Glutamatergic neuron (in vitro differentiated cells): ENCODE data around the gene KLHL17. TPM values are rescaled to one million over a fixed set of nuclear protein-coding genes. Genes with fewer than 3 reads are reported as not detected.
A peak's percentile ranks its signal among the peaks of the same experiment; 100 is the strongest.

ENCODE experiments used
- DNase-seq: peaks from one replicate; pipeline ENCODE4 v3.0.0; 2022
- H3K27ac Mint-ChIP-seq: one replicate; pipeline ENCODE4 v1.8.0; 2020; ENCODE audit warnings: mild to moderate bottlenecking, mixed read lengths, inconsistent platforms; ENCODE audit not compliant: unreplicated experiment
- H3K27me3 Mint-ChIP-seq: one replicate; pipeline ENCODE4 v1.8.0; 2020; ENCODE audit warnings: mild to moderate bottlenecking, moderate library complexity, mixed read lengths, inconsistent platforms; ENCODE audit not compliant: unreplicated experiment
- H3K36me3 Mint-ChIP-seq: one replicate; pipeline ENCODE4 v1.8.0; 2020; ENCODE audit warnings: mild to moderate bottlenecking, mixed read lengths, inconsistent platforms; ENCODE audit not compliant: unreplicated experiment
- H3K4me1 Mint-ChIP-seq: one replicate; pipeline ENCODE4 v1.8.0; 2020; ENCODE audit warnings: mild to moderate bottlenecking, low read depth, mixed read lengths, inconsistent platforms; ENCODE audit not compliant: unreplicated experiment
- H3K4me3 Mint-ChIP-seq: one replicate; pipeline ENCODE4 v1.8.0; 2020; ENCODE audit warnings: mild to moderate bottlenecking, mixed read lengths, inconsistent platforms; ENCODE audit not compliant: unreplicated experiment
- H3K9me3 Mint-ChIP-seq: one replicate; pipeline ENCODE4 v1.8.0; 2020; ENCODE audit warnings: mild to moderate bottlenecking, moderate library complexity, mixed read lengths, inconsistent platforms; ENCODE audit not compliant: unreplicated experiment
- total RNA-seq: library from RNA; stranded (reverse); fragmentation: NEBNext Ultra II Directional; extraction: Animal tissue kit (Norgen Biotek cat#: 25700); gene quantifications from one replicate; pipeline ENCODE4 v1.2.1, GENCODE V29; 2021; ENCODE audit not compliant: unreplicated experiment
- TF ChIP-seq, protein P1 (sequence below): fragments of 200-600 bp; sonication (generic); IDR thresholded peaks from one replicate; pipeline ENCODE4 v1.5.0; 2021; ENCODE audit not compliant: partially characterized antibody, unreplicated experiment

KLHL17 gene
- total RNA-seq, 1 donor from 2014 or later, result 103 TPM

DNA sequence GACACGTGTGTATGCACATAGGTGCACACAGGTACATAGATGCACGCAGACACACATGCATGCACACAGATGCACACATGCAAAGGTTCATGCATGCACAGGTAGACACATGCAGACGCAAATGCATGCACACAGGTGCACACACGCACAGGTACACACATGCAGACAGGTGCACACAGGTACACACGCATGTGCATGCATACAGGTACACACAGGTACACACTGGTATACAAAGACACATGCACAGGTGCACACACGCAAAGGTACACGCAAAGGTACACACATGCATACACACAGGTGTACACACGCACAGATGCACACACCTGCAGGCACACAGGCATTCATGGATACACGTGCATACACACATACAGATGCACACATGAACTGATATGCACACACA is 10.1 kb upstream of the KLHL17 start:
- Mint-ChIP-seq H3K36me3 (no peaks in the 10 kb centered on the region), H3K4me1 (peaks cover 4% of the 10 kb centered on the region), H3K4me3 (peak overlapping the region; percentile 49), H3K9me3 (peaks cover 6% of the 10 kb centered on the region), H3K27ac (no peak overlapping the region), H3K27me3 (peaks cover 4% of the 10 kb centered on the region)
- DNase-seq, result no peak
- TF ChIP-seq, protein P1, sequence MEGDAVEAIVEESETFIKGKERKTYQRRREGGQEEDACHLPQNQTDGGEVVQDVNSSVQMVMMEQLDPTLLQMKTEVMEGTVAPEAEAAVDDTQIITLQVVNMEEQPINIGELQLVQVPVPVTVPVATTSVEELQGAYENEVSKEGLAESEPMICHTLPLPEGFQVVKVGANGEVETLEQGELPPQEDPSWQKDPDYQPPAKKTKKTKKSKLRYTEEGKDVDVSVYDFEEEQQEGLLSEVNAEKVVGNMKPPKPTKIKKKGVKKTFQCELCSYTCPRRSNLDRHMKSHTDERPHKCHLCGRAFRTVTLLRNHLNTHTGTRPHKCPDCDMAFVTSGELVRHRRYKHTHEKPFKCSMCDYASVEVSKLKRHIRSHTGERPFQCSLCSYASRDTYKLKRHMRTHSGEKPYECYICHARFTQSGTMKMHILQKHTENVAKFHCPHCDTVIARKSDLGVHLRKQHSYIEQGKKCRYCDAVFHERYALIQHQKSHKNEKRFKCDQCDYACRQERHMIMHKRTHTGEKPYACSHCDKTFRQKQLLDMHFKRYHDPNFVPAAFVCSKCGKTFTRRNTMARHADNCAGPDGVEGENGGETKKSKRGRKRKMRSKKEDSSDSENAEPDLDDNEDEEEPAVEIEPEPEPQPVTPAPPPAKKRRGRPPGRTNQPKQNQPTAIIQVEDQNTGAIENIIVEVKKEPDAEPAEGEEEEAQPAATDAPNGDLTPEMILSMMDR, result no peak

DNA sequence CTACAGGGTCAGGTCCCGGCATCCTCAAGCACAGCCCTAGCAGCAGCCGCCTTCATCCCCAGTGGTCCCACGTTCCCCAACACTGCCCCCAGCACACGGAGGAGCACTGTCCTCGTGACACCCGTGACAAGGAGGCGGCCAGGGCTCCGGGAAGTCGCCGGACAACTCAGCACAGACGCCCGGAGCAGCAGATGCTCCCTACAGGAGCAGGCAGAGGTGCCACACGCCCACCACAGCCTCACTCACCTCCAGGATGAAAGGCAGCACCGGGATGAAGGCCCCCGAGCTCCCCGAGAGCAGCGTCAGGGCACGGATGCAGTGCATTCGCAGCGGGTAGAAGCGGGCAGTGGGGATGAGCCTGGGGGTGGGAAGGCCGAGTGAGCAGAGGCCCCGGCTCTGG is 9.5 kb upstream of the KLHL17 start:
- H3K4me3 Mint-ChIP-seq, result peak overlapping the region; percentile 49
- H3K4me1 Mint-ChIP-seq, result no peaks in the 10 kb centered on the region
- peaks cover 3% of the 10 kb centered on the region for H3K9me3 Mint-ChIP-seq
- no peak for DNase-seq
- H3K27me3 Mint-ChIP-seq, result peaks cover 4% of the 10 kb centered on the region
- TF ChIP-seq, protein P1, result no peak
- H3K36me3 Mint-ChIP-seq, result no peaks in the 10 kb centered on the region
- H3K27ac Mint-ChIP-seq, result no peak overlapping the region

DNA sequence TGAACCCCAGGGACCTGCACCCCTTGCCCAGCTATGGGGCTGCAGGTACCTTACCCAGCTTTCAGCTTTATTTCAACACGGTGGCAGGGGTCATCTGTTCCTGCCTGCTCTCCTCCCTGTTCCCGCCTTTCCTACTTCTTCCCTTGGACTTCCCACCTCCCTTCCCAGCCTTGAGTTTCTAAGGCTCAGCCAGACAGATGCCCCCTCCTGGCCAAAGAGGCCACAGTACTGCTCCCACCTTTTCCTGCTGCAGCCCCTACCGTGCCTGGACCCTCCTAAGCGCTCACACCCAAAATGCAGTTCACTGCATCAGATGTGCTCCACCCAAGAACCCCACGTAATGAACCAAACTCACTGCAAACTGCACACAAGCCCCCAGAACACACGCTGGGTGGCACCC is 9.0 kb upstream of the KLHL17 start:
- no peak for DNase-seq
- no peaks in the 10 kb centered on the region for H3K4me1 Mint-ChIP-seq
- peak overlapping the region; percentile 4 for H3K27ac Mint-ChIP-seq
- H3K4me3 Mint-ChIP-seq, result no peak overlapping the region
- peaks cover 1% of the 10 kb centered on the region for H3K9me3 Mint-ChIP-seq
- H3K36me3 Mint-ChIP-seq, result no peaks in the 10 kb centered on the region
- peaks cover 4% of the 10 kb centered on the region for H3K27me3 Mint-ChIP-seq
- TF ChIP-seq, protein P1, result peak; percentile 41

DNA sequence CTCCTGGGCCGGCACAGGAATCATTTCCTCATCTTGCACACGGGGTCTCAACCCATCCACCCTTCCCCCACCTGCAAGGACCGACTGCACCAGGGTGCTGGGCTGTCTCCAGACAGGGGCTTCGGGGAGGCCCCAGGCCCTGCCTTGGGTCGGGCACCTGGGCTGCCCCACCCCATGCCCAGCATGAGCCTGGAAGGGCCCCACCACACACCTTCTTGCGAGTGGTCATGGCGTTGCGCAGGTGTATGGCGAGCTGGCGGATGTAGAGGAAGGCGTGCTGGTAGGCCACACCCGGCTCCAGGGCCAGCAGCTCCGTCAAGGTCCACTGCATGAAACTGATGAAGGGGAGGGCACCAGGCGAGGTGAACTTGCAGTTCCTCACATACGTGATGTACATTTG is 8.2 kb upstream of the KLHL17 start:
- H3K4me3 Mint-ChIP-seq, result no peak overlapping the region
- H3K4me1 Mint-ChIP-seq, result no peaks in the 10 kb centered on the region
- no peak overlapping the region for H3K27ac Mint-ChIP-seq
- DNase-seq, result no peak
- peaks cover 2% of the 10 kb centered on the region for H3K27me3 Mint-ChIP-seq
- peaks cover 1% of the 10 kb centered on the region for H3K9me3 Mint-ChIP-seq
- no peaks in the 10 kb centered on the region for H3K36me3 Mint-ChIP-seq
- TF ChIP-seq, protein P1, result no peak

DNA sequence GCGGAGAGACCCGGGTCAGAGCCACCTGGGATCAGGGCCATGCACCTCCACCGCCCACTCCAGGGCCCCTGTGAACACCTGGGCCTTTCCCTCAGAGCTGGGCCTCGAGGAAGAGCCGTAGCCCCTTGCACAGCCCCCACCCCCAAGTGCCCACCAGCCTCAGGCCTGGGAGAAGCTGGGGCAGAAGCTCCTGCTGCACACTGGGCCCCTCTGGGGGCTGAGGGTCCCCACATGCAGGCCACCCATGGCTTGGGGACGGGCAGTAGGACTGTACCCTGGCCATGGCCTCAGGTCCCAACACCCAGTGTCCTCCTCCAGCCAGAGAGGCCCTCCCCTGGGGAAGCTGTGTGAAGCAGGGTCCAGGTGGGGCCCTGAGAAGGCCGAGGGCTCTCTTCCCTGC is 7.8 kb upstream of the KLHL17 start:
- TF ChIP-seq, protein P1, result no peak
- peaks cover 4% of the 10 kb centered on the region for H3K27me3 Mint-ChIP-seq
- peaks cover 4% of the 10 kb centered on the region for H3K9me3 Mint-ChIP-seq
- no peaks in the 10 kb centered on the region for H3K36me3 Mint-ChIP-seq
- peaks cover 2% of the 10 kb centered on the region for H3K4me1 Mint-ChIP-seq
- H3K4me3 Mint-ChIP-seq, result no peak overlapping the region
- no peak for DNase-seq
- no peak overlapping the region for H3K27ac Mint-ChIP-seq
